GM19238 (cell line): ENCODE measurements around the gene FAM107B.

Experiments used
- DNase-seq: peaks from one replicate; pipeline ENCODE4 v3.0.0; 2011; ENCODE audit warnings: low spot score; ENCODE audit not compliant: insufficient read length

FAM107B gene

GRCh38 chr10:14562218-14563075, 212.2 kb downstream of the FAM107B start:
- DNase-seq: no peak

- DNase-seq: no peak
Observed at GRCh38 chr10:14560791-14561765, 213.6 kb downstream of the FAM107B start.

- DNase-seq: no peak
Observed at GRCh38 chr10:14560274-14560673, 214.4 kb downstream of the FAM107B start.

- no peak for DNase-seq
Observed at GRCh38 chr10:14558025-14558424, 216.7 kb downstream of the FAM107B start.

- no peak for DNase-seq
Observed at GRCh38 chr10:14557567-14557966, 217.1 kb downstream of the FAM107B start.

- DNase-seq: peak; percentile 41
Observed at GRCh38 chr10:14556285-14556956, 218.3 kb downstream of the FAM107B start.

- DNase-seq: no peak
Observed at GRCh38 chr10:14555807-14556206, 218.9 kb downstream of the FAM107B start.

GRCh38 chr10:14554491-14555205, 220.0 kb downstream of the FAM107B start:
- DNase-seq: no peak

- DNase-seq: no peak
Observed at GRCh38 chr10:14554091-14554490, 220.6 kb downstream of the FAM107B start.

- no peak for DNase-seq
Observed at GRCh38 chr10:14553448-14553847, 221.2 kb downstream of the FAM107B start.

- no peak for DNase-seq
Observed at GRCh38 chr10:14552015-14552414, 222.7 kb downstream of the FAM107B start.

- DNase-seq: no peak
Observed at GRCh38 chr10:14550471-14550981, 224.2 kb downstream of the FAM107B start.

- DNase-seq: no peak
Observed at GRCh38 chr10:14549496-14549895, 225.2 kb downstream of the FAM107B start.

GRCh38 chr10:14548970-14549369, 225.7 kb downstream of the FAM107B start:
- no peak for DNase-seq

- no peak for DNase-seq
Observed at GRCh38 chr10:14548474-14548873, 226.2 kb downstream of the FAM107B start.

- no peak for DNase-seq
Observed at GRCh38 chr10:14547816-14548215, 226.9 kb downstream of the FAM107B start.

- no peak for DNase-seq
Observed at GRCh38 chr10:14545827-14546226, 228.9 kb downstream of the FAM107B start.

- DNase-seq: no peak
Observed at GRCh38 chr10:14543904-14544210, 230.8 kb downstream of the FAM107B start.

GRCh38 chr10:14543046-14543903, 231.4 kb downstream of the FAM107B start:
- no peak for DNase-seq

GRCh38 chr10:14541379-14541778, 233.3 kb downstream of the FAM107B start:
- DNase-seq: no peak
